SKM-1 treated with dmso at 0.1 percent for 144 hours (cell line): ENCODE results near the gene RPN2.

Source experiments
- DNase-seq: peaks from one replicate; lab custom pipeline; 2025; ENCODE audit not compliant: unreplicated experiment; lab: John Stamatoyannopoulos, UW

Gene RPN2

GRCh38 chr20:37261714-37262113, 82.6 kb downstream of the RPN2 start, which contains the start of gene GHRH:
TSS of gene GHRH (minus strand) at chr20:37261814. CDS start at chr20:37256889, 4,925 bp downstream.
- DNase-seq, result no peak

DNA sequence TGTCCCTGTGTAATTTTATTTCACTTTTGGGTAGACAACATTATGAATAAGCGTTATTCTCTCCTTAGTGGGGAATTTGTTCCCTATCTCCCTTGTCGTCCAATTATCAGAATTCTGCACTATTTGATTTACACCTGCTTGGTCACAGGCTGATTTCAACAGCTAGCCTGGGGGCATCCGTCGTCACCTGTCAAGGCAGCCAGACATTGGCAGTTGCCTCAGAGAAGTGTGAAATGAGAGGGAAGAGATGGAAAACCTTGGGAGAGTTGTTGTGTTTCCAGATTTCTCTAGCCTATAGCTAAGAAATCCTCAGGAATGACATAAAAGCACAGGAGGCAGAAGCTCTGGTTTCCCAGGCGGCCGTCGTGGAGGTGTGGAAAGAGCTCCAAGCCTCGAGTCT, 83.4 kb downstream of the RPN2 start:
- DNase-seq, result no peak

- DNase-seq, result no peak
Observed at GRCh38 chr20:37263686-37264085, 84.6 kb downstream of the RPN2 start.

- DNase-seq, result peak; percentile 98
Observed at GRCh38 chr20:37265152-37265551, 86.0 kb downstream of the RPN2 start.

- DNase-seq, result no peak
Observed at GRCh38 chr20:37266940-37267666, 88.0 kb downstream of the RPN2 start.

DNA sequence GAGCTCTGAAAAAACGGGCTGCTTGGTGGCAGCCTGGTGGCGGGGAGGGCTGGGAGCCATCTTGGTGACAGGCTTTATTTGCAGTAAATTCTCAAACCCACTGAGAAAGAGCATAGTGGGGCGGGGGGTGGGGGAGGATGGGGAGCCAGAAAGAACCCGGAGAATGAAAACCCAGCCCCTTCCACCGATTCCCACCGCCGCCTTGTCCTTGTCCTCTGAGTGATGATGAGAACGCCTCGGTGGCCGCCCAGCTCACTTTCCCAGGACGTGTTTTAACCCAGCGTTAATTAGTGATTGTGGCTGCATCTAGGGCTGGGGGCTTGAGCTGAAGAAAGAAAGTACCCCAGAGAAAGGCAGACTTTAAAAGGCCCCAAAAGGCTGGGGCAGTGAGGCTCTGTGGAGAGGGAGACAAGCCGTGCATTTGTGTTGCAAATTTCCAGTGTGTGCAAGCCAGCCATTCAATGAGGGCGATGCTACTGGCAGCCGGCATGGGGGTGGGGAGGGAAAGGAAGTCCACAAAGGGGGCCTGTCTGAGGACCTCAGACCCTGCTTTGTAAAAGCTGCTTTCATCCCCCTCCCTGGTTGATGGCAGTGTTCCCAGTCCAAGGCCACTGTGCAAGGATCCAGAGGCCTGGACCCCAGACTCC, 88.7 kb downstream of the RPN2 start:
- DNase-seq, result no peak

GRCh38 chr20:37270576-37271420, 91.7 kb downstream of the RPN2 start:
- peak; percentile 92 for DNase-seq

- DNase-seq, result no peak
Observed at GRCh38 chr20:37271421-37271768, 92.3 kb downstream of the RPN2 start.

DNA sequence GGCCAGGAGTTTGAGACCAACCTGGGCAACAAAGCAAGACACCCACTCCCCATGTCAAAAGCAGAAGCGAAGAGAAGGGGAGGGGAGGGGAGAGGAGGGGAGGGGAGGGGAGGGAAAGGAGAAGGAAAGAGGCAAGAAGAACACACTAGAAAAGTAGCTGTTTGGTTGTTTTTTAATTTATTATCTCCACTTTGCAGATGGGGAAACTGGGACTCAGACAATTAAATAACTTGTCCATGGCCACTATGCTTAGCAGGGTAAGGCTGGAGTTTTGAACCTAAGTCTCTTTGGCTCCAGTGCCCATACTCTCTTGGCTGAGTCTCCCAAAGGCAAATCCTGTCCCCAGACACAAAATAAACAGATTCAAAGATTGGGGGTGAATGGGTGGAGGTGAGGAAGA, 94.9 kb downstream of the RPN2 start:
- DNase-seq, result no peak

DNA sequence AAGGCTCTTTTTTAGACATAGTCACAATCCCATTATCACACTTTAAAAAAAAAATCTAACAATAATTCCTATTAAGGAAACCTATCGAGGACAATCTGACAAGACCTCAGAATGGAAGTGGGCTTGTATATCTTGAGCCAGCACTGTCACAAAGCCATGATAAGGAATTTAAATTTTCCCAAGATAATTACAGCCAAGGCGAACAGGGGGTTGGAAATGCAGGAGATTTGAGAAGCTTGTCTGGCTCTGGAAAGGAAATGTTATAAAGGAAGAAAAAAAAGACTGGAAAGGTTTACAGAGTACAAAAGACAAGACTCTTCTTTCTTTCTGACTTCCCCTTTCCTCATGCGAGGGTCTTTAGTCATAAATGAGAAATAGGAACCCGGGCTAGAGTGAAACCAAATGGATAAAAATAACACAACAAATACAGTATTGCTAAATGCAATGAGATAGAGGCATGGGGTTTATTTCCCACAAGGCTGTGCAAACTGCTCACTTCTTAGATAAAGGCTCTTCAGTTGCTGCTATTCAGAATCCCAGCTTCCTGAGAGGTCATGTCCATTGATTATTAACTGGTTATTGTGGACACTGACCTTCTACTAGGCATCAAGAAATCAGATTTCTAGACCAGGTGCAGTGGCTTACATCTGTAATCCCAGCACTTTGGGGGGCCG, 95.9 kb downstream of the RPN2 start:
- DNase-seq, result peak; percentile 73

- peak; percentile 26 for DNase-seq
Observed at GRCh38 chr20:37276494-37277252, 97.5 kb downstream of the RPN2 start.

DNA sequence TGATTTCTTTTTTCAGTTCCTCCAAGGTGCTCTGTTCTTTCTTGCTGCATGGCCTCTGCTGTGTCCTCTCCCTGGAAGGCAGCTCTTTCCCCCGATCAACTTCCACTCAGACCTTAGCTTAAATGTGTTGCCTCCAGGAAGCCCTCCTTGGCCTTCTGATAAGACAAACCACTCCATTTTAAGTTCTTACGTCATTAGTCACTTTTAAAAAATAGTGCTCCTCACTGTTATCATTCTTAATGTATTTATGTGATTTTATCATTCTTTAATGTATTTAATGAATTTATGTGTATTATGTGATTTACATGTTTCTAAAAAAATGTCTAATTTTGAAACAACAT, 98.1 kb downstream of the RPN2 start:
- DNase-seq, result no peak

DNA sequence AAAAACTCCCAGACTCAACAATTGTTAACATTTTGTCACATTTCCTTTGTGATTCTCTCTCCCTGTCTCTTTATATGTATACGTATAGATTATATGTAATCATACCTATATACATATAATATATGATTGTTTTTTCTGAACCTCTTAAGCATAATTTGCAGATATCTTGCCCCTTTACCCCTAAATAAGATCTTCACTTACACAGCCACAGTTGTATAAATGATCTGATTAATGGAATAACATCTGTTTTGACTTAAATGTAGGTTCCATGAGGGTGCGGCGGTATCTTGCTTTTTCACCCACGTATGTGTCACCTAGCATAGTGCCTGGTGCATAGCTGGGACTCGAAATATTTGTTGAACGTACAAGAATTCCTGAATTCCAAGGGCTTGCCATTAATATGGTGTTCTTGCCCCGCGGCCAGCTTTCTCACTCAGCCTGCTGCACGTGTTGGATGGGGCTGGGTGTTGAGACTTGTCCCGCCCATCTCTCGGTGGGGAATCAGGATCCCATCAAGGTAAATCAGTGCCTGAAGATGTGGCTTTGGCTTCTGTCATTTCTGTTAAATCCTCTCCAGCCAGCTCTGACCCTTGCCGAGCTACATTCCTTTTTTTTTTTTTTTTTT, 99.9 kb downstream of the RPN2 start:
- DNase-seq, result no peak

DNA sequence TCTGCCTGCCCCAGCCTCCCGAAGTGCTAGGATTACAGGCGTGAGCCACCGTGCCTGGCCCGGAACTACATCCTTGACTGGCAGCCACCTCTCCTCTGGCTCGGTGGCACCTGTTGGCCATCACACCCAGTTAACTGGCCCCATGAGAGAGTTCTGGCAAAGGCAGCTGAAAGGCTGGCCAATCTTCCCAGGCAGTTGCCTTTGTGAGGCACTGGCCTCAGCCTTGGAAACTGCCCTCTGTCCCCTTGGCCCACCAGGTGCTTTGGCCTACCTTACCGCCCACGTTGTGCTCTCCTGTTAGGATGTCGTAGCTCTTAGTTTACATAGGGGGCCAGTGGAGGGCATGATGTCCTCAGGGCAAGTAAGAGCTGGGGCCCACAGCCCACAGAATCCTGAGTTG, 100.7 kb downstream of the RPN2 start:
- no peak for DNase-seq

GRCh38 chr20:37280403-37280802, 101.3 kb downstream of the RPN2 start:
- DNase-seq, result no peak

GRCh38 chr20:37282556-37282955, 103.4 kb downstream of the RPN2 start:
- no peak for DNase-seq

DNA sequence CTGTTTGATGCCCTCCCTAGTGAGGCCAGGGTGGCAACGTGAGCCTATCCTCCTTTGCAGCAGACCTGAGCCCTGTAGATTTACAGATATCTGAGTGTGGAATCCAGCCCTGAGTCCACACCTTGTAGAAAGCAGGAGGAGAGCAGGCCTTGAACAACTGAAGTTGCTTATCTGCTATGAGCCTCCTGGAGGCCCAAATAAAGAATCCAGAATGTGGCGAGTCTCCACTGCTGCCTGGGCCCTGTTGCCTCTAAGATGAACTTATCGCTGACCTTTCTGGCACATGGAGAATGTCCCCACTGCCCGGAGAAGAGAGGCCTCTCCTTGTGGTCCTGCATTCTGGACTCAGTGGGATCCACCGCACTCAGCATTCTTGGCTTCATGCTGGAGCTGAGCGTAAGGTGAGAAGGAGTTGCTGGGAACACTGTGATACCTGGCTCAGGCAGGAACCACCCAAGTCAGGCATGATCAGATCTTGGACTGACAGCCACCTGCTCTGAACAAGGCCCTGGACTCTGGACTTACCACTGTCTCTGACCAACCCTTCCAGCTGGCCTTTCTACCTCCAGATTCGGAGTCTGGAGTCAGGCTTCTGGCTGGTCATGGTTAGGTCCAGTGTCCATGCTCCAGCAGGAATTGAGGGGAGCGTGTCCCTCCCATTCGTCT, 104.5 kb downstream of the RPN2 start:
- no peak for DNase-seq

DNA sequence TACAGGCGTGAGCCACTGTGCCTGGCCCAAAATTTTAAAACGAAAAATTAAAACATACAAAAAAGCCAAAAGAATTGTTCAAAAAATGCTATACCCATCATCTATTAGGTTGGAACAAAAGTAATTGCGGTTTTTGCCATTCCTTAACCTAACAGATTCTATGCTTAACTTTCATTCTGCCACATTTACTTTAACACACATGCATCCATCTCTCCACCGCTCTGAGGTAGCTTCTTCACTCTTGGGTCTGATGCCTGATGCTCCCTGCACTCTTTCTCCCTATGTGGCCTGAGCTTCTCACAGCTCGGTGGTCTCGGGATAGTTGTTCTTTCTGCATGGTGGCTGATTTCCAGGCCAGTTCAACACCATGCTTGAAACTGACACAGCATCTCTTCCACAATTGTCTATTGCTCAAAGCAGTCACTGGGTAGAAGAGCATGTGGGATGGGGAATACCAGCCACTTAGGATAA, 105.6 kb downstream of the RPN2 start:
- no peak for DNase-seq

DNA sequence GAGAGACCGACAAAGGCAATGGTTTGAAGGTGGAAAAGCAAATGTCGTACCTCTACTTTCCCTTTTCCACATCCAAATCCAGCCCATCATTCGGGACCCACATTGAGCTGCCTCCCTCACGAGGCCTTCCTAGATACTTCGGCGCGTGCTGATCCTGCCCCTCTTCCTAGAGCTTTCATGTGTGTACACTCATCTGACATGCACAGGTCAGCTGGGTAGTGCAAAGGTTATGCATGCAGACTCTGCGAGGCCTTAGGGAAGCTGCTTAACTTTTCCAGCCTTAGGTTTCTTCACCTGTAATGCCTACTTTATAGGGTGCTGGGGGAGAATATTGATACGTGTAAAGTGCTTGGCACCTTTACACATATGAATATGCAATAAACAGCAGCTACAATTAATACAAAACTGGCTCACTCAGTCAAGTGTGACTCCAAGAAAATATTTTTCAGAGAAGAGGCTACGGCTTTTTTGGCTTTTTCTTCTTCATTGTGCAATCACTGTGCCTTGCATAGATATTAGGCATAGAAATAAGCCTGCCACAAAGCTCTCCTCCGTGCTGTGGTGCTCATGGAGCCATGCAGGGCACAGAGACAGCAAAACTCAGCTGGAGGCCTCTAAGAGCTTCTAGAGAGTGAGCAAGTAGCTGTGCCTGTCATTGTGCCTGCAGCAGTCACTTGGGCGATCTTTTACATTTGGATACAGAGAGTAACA, 106.7 kb downstream of the RPN2 start:
- DNase-seq, result no peak
